ENCODE results near the gene KCTD17. TPM values are rescaled to one million over a fixed set of nuclear protein-coding genes. Genes with fewer than 3 reads are reported as not detected.

Gene KCTD17
- total and polyA plus RNA-seq, 4 donors: 2.0 to 5.2 (median 3.7) TPM

DNA sequence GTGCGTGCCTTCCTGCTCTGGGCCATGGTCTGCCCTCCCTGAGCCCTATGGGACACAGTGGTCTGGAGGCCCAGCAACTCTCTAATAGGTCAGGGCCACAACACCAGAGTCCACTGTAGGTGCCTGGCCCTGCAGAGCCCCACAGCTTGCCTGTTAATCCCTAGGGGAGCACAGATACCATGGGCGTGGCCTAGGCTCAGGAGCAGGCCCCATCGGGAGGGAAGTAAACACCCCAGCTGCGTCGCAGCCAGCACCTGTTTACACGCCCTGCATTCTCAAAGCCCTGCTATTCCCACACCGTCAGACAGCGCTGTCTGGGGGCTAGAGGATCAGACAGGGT lies 2.5 kb downstream of the KCTD17 start:
- Histone ChIP-seq H3K9ac (ENCODE audit: low read depth in 1 of 2, low read length in 2 of 2) (no peak overlapping the region), H3K9me3 (ENCODE audit: control insufficient read depth in 4 of 4, low read length in 3 of 4) (no peaks in the 10 kb centered on the region), H3K36me3 (ENCODE audit: control insufficient read depth in 4 of 4, insufficient read depth in 3 of 4, low read depth in 1 of 4, low read length in 3 of 4) (no peaks in the 10 kb centered on the region), H3K27me3 (ENCODE audit: control insufficient read depth in 4 of 4, insufficient read depth in 4 of 4, low read length in 3 of 4) (no peaks in the 10 kb centered on the region), H3K27ac (ENCODE audit: low read depth in 1 of 2, low read length in 2 of 2) (no peak overlapping the region), H3K4me1 (ENCODE audit: control insufficient read depth in 4 of 4, insufficient read depth in 4 of 4, low read length in 3 of 4) (peaks cover 0 to 9% (median 2%) of the 10 kb centered on the region in 4 donors), H3K4me3 (ENCODE audit: low read depth in 1 of 3, low read length in 3 of 3) (no peak overlapping the region)
- DNase-seq (ENCODE audit: low spot score): no peak
- TF ChIP-seq NR2F2 (IDR thresholded peaks at IDR 0.05): no peak
- TF ChIP-seq, protein P1, sequence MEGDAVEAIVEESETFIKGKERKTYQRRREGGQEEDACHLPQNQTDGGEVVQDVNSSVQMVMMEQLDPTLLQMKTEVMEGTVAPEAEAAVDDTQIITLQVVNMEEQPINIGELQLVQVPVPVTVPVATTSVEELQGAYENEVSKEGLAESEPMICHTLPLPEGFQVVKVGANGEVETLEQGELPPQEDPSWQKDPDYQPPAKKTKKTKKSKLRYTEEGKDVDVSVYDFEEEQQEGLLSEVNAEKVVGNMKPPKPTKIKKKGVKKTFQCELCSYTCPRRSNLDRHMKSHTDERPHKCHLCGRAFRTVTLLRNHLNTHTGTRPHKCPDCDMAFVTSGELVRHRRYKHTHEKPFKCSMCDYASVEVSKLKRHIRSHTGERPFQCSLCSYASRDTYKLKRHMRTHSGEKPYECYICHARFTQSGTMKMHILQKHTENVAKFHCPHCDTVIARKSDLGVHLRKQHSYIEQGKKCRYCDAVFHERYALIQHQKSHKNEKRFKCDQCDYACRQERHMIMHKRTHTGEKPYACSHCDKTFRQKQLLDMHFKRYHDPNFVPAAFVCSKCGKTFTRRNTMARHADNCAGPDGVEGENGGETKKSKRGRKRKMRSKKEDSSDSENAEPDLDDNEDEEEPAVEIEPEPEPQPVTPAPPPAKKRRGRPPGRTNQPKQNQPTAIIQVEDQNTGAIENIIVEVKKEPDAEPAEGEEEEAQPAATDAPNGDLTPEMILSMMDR (IDR thresholded peaks at IDR 0.05; ENCODE audit: low read depth, low read length, missing input control): no peak
- no peak for TF ChIP-seq HNF4G (IDR thresholded peaks at IDR 0.05)
- no peak for TF ChIP-seq EGR1 (IDR thresholded peaks at IDR 0.05; ENCODE audit: low read depth in 2 of 2)
- TF ChIP-seq, protein P2, sequence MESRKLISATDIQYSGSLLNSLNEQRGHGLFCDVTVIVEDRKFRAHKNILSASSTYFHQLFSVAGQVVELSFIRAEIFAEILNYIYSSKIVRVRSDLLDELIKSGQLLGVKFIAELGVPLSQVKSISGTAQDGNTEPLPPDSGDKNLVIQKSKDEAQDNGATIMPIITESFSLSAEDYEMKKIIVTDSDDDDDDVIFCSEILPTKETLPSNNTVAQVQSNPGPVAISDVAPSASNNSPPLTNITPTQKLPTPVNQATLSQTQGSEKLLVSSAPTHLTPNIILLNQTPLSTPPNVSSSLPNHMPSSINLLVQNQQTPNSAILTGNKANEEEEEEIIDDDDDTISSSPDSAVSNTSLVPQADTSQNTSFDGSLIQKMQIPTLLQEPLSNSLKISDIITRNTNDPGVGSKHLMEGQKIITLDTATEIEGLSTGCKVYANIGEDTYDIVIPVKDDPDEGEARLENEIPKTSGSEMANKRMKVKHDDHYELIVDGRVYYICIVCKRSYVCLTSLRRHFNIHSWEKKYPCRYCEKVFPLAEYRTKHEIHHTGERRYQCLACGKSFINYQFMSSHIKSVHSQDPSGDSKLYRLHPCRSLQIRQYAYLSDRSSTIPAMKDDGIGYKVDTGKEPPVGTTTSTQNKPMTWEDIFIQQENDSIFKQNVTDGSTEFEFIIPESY (IDR thresholded peaks at IDR 0.05): no peak
- no peak for TF ChIP-seq TAF1 (conservative IDR thresholded peaks at IDR 0.05)
- TF ChIP-seq, protein P3, sequence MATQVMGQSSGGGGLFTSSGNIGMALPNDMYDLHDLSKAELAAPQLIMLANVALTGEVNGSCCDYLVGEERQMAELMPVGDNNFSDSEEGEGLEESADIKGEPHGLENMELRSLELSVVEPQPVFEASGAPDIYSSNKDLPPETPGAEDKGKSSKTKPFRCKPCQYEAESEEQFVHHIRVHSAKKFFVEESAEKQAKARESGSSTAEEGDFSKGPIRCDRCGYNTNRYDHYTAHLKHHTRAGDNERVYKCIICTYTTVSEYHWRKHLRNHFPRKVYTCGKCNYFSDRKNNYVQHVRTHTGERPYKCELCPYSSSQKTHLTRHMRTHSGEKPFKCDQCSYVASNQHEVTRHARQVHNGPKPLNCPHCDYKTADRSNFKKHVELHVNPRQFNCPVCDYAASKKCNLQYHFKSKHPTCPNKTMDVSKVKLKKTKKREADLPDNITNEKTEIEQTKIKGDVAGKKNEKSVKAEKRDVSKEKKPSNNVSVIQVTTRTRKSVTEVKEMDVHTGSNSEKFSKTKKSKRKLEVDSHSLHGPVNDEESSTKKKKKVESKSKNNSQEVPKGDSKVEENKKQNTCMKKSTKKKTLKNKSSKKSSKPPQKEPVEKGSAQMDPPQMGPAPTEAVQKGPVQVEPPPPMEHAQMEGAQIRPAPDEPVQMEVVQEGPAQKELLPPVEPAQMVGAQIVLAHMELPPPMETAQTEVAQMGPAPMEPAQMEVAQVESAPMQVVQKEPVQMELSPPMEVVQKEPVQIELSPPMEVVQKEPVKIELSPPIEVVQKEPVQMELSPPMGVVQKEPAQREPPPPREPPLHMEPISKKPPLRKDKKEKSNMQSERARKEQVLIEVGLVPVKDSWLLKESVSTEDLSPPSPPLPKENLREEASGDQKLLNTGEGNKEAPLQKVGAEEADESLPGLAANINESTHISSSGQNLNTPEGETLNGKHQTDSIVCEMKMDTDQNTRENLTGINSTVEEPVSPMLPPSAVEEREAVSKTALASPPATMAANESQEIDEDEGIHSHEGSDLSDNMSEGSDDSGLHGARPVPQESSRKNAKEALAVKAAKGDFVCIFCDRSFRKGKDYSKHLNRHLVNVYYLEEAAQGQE (IDR thresholded peaks at IDR 0.05): no peak
- TF ChIP-seq GABPA (IDR thresholded peaks at IDR 0.05 in 1 of 2, conservative IDR thresholded peaks at IDR 0.05 in 1 of 2): no peak
- TF ChIP-seq HNF4A (conservative IDR thresholded peaks at IDR 0.05): no peak
- TF ChIP-seq JUND (IDR thresholded peaks at IDR 0.05): no peak
- no peak for TF ChIP-seq RAD21 (IDR thresholded peaks at IDR 0.05)
- TF ChIP-seq, protein P4, sequence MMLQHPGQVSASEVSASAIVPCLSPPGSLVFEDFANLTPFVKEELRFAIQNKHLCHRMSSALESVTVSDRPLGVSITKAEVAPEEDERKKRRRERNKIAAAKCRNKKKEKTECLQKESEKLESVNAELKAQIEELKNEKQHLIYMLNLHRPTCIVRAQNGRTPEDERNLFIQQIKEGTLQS (IDR thresholded peaks at IDR 0.05): no peak
- no peak for TF ChIP-seq SP1 (IDR thresholded peaks at IDR 0.05)
- TF ChIP-seq FOXA1 (IDR thresholded peaks at IDR 0.05): no peak
- no peak for TF ChIP-seq YY1 (IDR thresholded peaks at IDR 0.05)
- no peak for TF ChIP-seq RXRA (IDR thresholded peaks at IDR 0.05)
- no peak for TF ChIP-seq FOXA2 (IDR thresholded peaks at IDR 0.05)
- TF ChIP-seq, protein P5, sequence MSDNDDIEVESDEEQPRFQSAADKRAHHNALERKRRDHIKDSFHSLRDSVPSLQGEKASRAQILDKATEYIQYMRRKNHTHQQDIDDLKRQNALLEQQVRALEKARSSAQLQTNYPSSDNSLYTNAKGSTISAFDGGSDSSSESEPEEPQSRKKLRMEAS (IDR thresholded peaks at IDR 0.05): no peak
- 83% methylated on average over 8 of the region's 8 CpGs for WGBS
